ENCODE data around the gene CCR9. TPM values are rescaled to one million over a fixed set of nuclear protein-coding genes. Genes with fewer than 3 reads are reported as not detected.
A peak's percentile ranks its signal among the peaks of the same experiment; 100 is the strongest.

The CCR9 gene
- total and polyA plus RNA-seq, 8 donors: 0.08 to 1.2 (median 1.1) TPM; not detected in 5

DNA sequence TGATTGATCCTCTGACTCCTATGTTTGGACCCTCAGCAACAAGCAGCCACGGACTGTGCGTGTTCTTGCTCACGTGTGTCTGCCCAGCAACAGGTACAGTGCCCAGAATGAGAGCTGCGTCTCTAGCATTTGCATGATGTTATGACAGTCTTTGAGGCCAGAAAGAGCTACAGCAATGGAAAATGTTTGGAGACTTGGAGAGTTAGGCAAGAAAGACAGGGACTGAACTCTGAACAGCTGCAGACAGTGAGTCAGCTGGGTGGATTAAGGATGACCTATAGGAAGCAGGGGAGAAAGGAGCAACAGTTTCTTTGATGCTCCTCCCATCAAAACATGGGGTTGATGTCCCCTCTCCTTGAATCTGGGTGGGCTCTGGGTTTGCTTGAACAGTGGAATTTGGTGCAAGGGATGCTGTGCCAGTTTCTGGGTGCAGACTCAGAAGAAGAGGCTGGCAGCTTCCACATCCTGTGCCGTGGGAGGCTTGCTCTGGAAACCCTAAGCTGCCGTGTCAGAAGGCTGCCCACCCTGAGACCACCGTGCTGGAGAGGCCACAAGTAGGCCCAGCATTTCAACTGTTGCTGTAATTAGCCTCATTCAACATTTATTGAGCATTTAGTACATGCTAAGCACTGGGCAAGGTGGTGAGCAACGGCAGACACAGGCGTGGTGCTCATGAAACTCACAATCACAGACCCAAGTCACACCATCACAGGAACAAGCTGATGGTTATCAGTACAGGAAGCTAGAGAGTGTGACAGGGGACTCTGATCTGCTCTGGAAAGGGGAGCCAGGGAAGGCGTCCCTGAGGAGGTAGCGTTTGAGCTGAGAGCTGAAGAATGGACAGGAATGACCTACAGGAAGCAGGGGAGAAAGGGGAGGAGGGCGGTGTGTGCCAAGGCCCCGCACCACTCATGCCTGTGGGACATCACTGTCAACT is 21.7 kb downstream of the CCR9 start:
- intact Hi-C loops (cut with DNase I; ENCODE audit: low total_unique reads): no loop called here
- H3K27ac ChIP-seq: peak overlapping the region in 1 of 5 donors; percentile 56
- WGBS, 5 donors: 69 to 78% (median 77%) methylated on average over 13 of the region's 13 CpGs

DNA sequence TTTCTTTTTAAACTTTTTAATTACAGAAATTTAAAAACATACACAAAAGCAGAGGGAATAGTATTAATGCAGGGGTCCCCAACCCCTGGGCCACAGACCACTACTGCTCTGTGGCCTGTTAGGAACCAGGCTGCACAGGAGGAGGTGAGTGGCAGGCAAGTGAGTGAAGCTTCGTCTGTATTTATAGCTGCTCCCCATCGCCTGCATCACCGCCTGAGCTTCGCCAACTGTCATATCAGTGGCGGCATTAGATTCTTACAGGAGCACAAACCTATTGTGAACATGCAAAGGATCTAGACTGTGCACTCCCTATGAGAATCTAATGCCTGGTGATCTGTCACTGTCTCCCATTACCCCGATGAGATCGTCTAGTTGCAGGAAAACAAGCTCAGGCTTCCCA is 22.4 kb downstream of the CCR9 start:
- Histone ChIP-seq H3K36me3 (no peaks in the 10 kb centered on the region), H3K4me3 (no peak overlapping the region), H3K9me3 (no peaks in the 10 kb centered on the region), H3K27me3 (no peaks in the 10 kb centered on the region), H3K27ac (no peak overlapping the region), H3K4me1 (peaks cover 0 to 19% (median 10%) of the 10 kb centered on the region in 4 donors)
- intact Hi-C loops (cut with DNase I; ENCODE audit: low total_unique reads): no loop called here
- TF ChIP-seq EP300 (IDR thresholded peaks at IDR 0.05): no peak
- TF ChIP-seq POLR2AphosphoS5 (IDR thresholded peaks at IDR 0.05): no peak
- no peak for TF ChIP-seq POLR2A (IDR thresholded peaks at IDR 0.05)
- TF ChIP-seq, protein P1, sequence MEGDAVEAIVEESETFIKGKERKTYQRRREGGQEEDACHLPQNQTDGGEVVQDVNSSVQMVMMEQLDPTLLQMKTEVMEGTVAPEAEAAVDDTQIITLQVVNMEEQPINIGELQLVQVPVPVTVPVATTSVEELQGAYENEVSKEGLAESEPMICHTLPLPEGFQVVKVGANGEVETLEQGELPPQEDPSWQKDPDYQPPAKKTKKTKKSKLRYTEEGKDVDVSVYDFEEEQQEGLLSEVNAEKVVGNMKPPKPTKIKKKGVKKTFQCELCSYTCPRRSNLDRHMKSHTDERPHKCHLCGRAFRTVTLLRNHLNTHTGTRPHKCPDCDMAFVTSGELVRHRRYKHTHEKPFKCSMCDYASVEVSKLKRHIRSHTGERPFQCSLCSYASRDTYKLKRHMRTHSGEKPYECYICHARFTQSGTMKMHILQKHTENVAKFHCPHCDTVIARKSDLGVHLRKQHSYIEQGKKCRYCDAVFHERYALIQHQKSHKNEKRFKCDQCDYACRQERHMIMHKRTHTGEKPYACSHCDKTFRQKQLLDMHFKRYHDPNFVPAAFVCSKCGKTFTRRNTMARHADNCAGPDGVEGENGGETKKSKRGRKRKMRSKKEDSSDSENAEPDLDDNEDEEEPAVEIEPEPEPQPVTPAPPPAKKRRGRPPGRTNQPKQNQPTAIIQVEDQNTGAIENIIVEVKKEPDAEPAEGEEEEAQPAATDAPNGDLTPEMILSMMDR (IDR thresholded peaks at IDR 0.05): no peak
- WGBS, 5 donors: 86 to 94% (median 92%) methylated on average over 7 of the region's 7 CpGs
- no peak for DNase-seq

More for the DNA sequence above, 21.7 kb downstream of the CCR9 start:
- H3K9me3 ChIP-seq: no peaks in the 10 kb centered on the region
- TF ChIP-seq POLR2A (IDR thresholded peaks at IDR 0.05): no peak
- no peak for TF ChIP-seq EP300 (IDR thresholded peaks at IDR 0.05)
- no peak for TF ChIP-seq POLR2AphosphoS5 (IDR thresholded peaks at IDR 0.05)
- TF ChIP-seq, protein P1 (IDR thresholded peaks at IDR 0.05): no peak
- no peaks in the 10 kb centered on the region for H3K36me3 ChIP-seq
- peaks cover 0 to 19% (median 10%) of the 10 kb centered on the region in 4 donors for H3K4me1 ChIP-seq
- no peak for DNase-seq
- no peaks in the 10 kb centered on the region for H3K27me3 ChIP-seq
- no peak overlapping the region for H3K4me3 ChIP-seq

DNA sequence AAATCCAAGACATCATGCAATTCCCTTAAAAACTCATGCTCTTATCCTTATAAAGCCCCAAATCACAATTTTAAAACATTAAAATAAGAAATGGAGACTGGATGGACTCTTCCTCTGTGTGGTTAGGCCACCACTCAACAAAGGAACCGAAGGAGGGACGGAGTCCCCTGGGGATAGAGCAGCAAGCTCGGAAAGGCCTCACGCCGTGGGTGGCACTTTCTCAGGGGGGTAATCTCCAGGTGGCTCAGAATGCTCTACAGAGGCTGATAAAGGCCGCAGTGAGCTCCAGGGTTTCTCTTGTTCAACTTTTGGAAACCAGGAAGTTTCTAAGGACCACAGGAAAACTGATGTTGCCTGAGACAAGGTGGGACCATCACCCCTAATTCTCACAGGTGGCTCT is 23.2 kb downstream of the CCR9 start:
- DNase-seq: no peak
- H3K4me3 ChIP-seq: no peak overlapping the region
- no peaks in the 10 kb centered on the region for H3K36me3 ChIP-seq
- WGBS, 5 donors: 78 to 96% (median 89%) methylated on average over 6 of the region's 6 CpGs
- no peaks in the 10 kb centered on the region for H3K27me3 ChIP-seq
- H3K9me3 ChIP-seq: no peaks in the 10 kb centered on the region
- H3K4me1 ChIP-seq: peaks cover 0 to 19% (median 10%) of the 10 kb centered on the region in 4 donors
- H3K27ac ChIP-seq: no peak overlapping the region
- TF ChIP-seq EP300 (IDR thresholded peaks at IDR 0.05): no peak
- TF ChIP-seq POLR2AphosphoS5 (IDR thresholded peaks at IDR 0.05): no peak
- TF ChIP-seq, protein P1 (IDR thresholded peaks at IDR 0.05): no peak
- TF ChIP-seq POLR2A (IDR thresholded peaks at IDR 0.05): no peak
- intact Hi-C loops (cut with DNase I; ENCODE audit: low total_unique reads): no loop called here

DNA sequence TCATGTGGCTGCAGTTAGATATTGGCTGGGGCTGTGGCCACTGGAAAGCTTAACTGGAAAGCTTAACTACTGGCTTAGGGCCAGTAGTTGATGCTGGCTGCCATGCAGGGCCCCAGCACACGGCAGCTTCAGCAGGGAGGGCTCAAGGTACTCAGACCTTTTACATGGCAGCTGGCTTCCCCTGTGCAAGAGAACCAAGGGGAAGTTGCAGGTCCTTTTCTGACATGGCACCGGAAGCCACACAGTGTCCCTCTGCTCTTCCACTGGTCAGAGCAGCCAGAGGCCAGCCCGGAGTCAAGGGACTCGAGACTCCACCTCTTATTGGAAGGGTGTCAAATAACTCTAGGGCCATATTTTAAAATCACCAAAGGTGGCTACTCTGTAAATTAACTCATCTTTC is 24.5 kb downstream of the CCR9 start:
- Histone ChIP-seq H3K4me3 (no peak overlapping the region), H3K27me3 (no peaks in the 10 kb centered on the region), H3K4me1 (peaks cover 0 to 32% (median 12%) of the 10 kb centered on the region in 4 donors), H3K27ac (no peak overlapping the region), H3K9me3 (no peaks in the 10 kb centered on the region), H3K36me3 (no peaks in the 10 kb centered on the region)
- TF ChIP-seq POLR2A (IDR thresholded peaks at IDR 0.05) (no peak), EP300 (IDR thresholded peaks at IDR 0.05) (no peak), POLR2AphosphoS5 (IDR thresholded peaks at IDR 0.05) (no peak)
- TF ChIP-seq, protein P1 (IDR thresholded peaks at IDR 0.05): no peak
- no peak for DNase-seq
- WGBS, 5 donors: 72 to 94% (median 76%) methylated on average over 3 to 4 of the region's 4 CpGs
- intact Hi-C loops (cut with DNase I; ENCODE audit: low total_unique reads): no loop called here

Data from stomach (tissue), 9 donors.